ENCODE results near the gene CANT1.

GRCh38 chr17:78953356-78954350 lies 55.9 kb downstream of the CANT1 start:
- TF ChIP-seq POLR2A (IDR thresholded peaks at IDR 0.05) (no peak), CTCF (IDR thresholded peaks at IDR 0.05 in 4 of 5, conservative IDR thresholded peaks at IDR 0.05 in 1 of 5) (no peak)
